GM21367 (cell line): ENCODE measurements around the gene TMEM92.
"Not testable (repeated sequence)": the region's sequence is repeated elsewhere in the genome, so short reads cannot be mapped to it uniquely, and the experiment has no call there.

Experiments used
- ATAC-seq: cut with Tn5 transposase; IDR thresholded peaks from one replicate; pipeline ENCODE4 v1.9.1; 2021; ENCODE audit not compliant: unreplicated experiment

The TMEM92 gene

DNA sequence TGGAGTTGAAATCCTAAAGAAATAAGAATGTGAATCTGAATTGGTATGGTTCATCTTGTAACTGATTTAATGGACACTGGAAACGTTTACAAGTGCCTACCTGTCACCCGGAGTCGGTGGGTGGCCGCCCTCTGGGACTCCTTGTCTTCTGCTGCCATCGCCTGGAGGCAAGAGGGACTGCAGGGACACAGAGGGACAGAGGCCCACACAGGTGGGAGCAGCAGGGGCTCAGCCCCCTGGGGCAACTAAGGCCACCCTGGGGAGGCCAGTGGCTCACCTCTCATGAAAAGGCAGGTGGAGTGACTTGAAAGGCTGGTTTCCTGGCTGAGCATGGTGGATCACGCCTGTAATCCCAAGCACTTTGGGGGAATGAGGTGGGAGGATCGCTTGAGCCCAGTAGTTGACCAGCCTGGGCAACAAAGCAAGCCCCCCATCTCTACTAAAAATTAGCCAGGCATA, 23.2 kb downstream of the TMEM92 start:
- no peak for ATAC-seq

DNA sequence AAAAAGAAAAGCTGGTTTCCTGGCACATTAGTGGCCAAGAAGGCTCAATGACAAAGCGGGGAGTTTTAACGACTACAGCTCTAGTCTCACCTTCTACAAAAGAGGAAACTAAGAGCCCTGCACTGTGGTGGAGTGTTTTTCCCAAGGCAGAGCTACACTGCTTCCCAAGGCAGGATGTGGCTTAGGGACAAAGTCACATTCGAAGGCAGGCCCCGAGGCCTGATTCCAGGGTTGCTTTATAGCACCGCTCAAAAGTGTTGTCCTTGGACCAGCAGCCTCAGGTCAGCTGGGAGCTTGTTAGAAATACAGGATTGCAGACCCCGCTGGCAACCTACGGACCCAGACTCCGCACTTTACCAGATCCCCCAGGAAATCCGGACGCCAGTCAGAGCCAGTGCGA, 23.8 kb downstream of the TMEM92 start:
- no peak for ATAC-seq

DNA sequence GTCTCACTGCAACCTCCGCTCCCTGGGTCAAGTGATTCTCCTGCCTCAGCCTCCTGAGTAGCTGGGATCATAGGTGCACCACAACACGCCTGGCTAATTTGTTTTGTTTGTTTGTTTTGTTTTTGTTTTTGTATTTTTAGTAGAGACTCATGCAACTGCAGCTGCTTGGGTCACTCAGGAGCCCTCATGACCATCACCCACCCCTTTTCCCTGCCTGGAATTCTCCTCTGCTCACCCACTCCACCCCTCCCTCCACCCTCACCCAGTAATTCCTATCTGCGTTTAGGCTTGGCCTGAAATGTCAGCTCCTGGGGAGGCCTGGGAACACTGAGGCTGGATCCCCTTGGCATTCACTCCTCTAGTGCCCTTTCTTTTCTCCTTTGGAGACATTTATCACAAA, 25.5 kb downstream of the TMEM92 start:
- no peak for ATAC-seq

DNA sequence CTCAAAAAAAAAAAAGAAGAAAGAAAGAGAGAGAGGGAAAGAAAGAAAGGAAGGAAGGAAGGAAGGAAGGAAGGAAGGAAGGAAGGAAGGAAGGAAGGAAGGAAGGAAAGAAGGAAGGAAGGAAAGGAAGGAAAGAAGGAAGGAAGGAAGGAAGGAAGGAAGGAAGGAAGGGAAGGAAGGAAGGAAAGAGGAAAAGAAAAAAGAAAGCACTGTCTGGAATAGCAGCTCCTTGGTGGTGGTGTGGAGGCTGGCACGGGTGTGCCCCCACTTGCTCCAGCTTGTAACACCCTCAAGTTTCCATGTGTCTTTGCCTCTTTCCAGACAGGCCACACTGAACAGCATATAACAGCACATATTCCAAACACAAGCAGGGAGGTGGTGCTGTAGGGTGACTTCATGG, 26.6 kb downstream of the TMEM92 start:
- not testable (repeated sequence) for ATAC-seq

DNA sequence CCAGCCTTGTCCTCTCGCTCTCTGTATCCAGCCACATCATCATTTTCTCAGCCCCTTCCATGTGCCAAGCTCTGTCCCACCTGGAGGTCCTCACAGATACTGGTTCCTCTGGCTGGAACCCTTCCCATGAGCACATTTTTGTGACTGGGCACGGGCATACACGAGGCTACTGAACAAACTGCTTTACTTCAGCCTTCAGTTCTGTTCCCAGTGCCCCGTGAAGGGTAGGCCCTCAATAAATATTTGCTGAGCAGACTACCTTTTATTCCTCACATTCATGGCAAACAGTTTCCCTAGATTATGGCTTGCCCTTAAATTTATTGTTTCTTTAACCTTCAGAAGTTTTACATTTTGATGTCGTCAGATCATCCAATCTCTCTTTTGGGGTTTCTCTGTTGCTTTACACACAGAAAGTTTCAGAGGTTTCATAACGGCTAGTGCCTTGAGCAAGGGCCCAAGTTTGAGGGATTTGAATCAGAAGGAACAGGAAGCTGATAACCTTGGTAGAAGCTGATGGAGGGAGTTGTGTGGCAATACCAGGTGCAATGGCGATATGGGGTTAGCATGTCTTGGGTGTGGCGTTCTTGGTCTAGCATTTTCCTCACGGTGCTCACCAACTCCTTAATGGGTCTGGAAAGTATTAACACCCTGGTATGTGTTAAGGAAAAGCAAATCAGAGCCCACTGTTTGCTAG, 27.8 kb downstream of the TMEM92 start:
- ATAC-seq = no peak

DNA sequence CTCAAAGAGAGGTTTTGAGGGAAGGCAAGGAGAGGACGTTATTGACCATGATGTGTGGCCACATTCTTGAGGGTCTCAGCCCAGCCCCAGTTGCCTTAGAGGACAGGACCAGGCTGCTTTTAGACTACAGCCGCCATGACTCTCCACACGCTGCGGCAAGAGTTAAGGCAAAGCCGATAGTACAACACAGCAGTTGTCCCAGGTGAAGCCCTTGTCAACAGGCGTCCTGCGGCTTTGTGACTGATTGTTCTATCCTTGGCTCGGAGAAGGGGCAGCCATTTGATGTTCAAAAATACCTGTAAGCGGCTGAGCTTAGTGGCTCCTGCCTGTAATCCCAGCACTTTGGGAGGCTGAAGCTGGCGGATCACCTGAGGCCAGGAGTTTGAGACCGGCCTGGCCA, 28.8 kb downstream of the TMEM92 start:
- no peak for ATAC-seq

DNA sequence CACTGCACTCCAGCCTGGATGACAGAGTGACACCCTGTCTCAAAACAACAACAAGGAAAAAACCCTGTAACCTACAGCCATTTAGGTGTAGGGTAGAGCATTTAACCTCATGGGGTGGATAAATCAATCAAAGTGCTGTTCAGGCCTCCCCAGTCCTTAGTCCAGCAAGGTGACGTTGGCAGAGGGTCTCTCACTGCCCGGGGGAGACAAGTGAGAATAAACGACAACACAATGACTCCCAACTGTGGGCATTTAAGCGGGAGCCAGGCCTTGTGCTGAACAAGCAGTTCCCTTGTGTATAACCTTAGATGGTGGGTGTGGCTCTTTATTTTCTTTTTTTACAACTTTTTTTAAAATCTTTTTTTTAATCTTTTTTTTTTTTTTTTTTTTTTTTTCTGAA, 29.3 kb downstream of the TMEM92 start:
- no peak for ATAC-seq

DNA sequence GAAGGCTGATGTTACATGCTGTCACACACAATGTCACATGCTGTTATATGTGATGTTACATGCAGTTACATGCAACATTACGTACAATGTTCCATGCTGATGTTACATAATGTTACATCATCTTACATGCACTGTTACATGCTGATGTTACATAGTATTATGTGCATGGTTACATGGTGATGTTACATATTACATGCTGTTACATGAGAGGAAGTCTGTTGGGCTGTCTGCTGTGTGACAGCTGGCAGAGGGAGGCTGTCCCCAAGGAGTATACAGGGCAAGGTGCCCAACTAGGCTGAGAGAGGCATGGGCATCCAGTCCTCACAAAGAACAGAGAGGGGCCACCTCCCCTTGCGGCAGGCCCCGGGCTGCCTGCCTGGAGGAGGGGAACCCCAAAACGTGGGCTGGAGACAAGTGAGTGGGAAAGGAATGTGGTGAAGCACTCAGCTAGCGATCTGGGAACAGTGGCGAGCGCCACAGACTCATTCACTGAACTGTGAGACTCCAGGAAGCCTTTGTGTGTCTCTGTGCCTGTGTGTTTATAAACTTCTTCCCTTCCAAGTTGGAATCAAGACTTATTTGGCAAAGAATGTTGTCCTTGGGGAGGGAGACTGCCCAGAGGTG, 30.6 kb downstream of the TMEM92 start:
- no peak for ATAC-seq

DNA sequence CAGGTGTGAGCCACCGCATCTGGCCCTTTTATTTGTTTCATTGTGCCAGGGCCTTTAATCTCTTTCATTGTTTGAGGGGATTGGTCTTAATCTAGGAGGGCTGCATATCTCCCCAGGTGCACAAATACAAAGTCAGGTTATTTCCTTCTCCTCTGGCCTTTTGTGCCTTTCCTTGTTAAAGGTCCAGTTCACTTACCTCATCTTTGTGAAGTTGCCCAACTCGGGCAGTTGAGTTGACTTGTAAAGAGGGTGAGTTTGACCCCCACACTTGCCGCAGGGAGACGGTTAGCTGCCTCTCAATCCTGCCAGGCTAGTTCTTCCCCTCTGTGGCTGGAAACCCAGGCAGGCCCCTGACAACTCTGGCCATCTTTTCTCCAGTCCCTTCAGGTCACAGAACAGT, 33.4 kb downstream of the TMEM92 start:
- no peak for ATAC-seq

DNA sequence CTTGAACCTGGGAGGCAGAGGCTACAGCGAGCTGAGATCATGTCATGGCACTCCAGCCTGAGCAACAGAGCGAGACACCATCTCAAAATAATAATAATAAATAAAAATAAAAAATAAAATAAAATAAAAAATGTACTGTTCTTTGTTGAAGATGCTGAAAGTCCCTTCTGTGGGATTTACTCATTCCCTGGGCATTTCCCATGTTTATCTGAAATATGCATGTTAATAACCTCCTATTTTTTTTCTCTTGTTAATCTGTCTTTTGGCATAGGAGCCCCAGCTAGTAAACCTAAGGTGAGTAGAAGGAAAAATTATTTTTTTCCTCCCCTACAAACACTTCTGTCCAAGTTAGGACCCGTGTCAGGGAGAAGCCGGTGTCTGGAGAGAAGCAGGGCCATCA, 34.4 kb downstream of the TMEM92 start:
- ATAC-seq = no peak

DNA sequence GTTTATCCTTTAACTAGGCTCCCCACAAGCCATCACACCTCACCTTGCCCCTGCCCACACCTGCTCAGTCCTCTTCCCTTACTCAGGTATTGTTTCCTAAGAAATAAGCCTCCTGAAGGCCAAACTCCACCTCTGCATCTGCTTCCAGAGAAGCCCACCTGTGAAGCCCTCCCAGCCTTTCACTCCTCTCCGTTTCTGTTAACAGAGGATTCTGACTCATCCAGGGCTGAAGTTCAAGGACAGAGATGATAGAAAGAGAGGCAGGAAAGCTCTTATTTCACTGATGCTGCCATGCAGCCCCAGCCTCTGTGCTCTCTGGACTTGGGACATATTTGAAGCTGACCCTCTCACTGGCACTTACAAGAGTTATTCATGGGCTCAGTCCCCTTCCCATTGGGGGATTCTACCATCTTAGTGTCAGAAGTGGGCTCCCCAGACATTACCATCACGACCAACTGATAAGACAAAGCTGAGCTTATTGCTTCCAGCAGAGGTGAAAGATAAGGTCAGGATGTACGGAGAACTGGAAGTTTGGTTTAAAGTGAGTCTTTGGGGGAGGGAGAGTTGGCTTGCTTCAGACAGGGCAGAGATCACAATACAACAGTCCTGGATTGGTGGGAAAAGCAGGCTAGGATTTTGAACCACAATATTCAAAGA, 36.3 kb downstream of the TMEM92 start:
- ATAC-seq = no peak

DNA sequence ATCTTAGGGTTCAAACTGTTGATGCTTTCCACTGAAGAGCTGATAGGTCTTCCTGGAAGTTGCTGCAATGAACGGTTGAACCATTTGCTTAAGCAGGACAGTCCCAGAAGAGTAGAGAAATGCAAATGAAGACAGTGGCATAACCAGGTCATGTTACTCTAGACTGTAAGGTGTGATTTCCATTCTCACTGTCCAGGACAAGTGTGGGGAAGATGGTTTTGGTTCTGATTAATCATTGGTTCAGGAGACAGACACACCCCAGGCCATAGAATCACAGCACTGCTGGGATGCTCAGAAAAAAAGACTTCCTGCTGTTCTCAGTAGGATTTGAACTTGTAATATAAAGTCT, 36.8 kb downstream of the TMEM92 start:
- peak; percentile 53 for ATAC-seq

DNA sequence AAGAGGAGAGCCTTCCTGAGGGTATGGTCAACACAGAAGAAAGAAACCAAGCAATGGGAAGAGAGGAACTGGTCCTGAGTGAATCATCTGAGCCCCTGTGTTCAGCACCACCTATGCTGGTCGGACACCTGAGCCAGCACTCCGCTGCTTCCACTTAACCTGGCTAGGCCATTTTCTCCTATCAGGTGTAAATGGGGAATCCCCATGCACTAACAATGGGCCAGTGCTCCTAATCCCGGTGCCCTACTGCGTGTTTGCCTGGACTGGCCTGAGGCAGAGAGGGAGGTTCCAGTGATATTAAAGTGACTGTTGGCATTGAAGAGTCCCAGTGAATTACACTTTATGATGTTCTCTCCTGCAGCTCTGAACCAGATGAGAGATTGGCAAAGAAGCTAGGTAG, 37.2 kb downstream of the TMEM92 start:
- no peak for ATAC-seq

DNA sequence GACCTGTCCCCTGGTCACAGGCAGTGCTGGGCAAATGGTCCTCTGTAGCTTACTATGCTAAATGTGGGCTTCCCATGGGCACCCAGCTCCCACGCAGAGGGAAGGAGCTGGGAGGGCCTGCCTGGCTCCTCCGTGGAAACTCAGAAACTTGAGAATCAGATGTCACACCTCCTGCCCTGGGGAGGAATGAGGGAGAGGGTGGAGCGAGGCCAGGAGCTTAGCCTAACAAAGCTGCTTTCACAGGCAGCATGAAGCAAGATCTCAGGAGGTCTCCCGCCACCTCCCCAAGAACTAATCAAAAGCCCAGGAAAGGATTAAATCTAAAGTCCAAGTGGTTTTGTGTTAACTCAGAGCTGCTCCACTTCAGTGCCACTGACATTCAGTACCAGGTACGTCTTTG, 38.0 kb downstream of the TMEM92 start:
- ATAC-seq = no peak

DNA sequence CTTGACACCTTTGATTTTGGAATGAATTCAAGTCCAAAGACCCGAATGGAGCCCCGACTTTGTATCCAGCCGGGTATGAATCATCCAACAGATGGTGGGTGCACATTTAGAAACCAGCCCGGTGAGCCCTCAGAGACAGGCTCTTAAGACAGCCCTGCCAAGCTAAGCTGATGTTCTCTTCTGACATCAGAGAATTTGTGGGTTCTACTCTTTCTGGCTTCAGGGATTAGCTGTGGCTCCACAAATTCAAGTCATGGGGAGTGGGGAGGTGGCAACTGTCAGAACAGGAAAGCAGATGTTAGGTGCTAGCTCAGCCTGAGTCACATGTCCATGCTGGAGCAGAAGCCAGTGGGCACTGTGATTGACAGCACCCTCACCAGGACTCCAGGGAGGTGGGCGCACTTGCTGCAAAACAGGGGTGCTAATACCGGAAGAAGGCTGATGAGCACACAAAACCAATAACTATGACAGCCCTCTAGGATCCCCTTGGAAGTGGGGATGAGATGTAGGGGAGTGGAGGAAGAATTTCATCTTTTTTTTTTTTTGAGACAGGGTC, 40.3 kb downstream of the TMEM92 start:
- no peak for ATAC-seq

DNA sequence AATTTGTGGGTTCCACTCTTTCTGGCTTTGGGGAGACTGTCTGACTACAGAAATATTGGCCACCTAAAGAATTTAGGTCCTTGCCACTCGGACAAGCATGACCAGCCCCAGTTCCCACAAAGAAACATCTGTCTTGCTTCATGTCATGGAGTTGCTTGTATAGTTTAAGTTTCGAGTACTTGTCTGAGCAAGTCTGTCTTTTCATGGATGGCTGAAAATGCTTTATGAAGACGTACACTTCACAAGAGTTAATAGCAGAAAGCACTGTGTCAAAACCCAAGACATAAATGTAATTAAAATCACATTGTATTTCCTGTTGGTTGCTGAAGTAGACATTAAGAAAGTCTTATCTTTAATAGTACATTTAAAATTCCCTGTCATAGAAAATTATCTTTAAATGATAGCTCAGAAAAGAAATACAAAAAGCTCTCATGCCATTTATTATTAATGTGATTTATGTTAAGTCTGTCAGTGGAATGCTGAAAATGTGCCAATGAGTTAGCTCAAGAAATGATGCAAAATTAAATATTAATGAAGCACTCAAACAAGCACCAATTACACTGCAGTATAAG, 41.8 kb downstream of the TMEM92 start:
- no peak for ATAC-seq

DNA sequence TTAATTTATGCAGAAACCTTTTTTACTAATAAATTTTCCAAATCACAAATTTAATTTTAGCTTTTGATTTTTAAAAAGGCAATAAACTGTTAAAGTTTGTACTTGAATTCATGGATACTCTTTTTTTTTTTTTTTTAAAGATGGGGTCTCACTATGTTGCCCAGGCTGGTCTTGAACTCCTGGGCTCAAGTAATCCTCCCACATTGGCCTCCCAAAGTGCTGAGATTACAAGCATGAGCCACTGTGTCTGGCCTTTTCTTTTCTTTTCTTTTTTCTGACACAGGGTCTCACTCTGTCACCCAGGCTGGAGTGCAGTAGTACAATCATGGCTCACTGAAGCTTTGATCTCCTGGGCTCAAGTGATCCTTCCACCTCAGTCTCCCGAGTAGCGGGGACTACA, 42.4 kb downstream of the TMEM92 start:
- ATAC-seq = not testable (repeated sequence)

DNA sequence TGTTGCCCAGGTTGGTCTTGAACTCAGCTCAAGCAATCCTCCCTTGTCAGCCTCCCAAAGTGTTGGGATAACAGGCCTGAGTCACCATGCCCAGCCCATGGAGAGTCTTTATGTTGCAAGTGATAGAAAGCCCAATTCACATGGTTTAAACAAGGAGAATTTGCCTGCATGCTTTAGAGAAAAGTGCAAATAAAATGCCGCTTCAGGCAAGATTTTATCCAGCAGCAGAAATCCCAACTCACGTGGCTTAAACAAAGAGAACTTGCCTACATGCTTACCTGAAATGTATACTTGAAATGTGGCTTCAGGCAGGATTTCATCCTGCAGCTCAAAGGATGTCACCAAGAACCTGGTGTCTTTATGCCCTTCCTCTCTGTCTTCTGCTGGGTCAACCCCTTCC, 42.9 kb downstream of the TMEM92 start:
- no peak for ATAC-seq

DNA sequence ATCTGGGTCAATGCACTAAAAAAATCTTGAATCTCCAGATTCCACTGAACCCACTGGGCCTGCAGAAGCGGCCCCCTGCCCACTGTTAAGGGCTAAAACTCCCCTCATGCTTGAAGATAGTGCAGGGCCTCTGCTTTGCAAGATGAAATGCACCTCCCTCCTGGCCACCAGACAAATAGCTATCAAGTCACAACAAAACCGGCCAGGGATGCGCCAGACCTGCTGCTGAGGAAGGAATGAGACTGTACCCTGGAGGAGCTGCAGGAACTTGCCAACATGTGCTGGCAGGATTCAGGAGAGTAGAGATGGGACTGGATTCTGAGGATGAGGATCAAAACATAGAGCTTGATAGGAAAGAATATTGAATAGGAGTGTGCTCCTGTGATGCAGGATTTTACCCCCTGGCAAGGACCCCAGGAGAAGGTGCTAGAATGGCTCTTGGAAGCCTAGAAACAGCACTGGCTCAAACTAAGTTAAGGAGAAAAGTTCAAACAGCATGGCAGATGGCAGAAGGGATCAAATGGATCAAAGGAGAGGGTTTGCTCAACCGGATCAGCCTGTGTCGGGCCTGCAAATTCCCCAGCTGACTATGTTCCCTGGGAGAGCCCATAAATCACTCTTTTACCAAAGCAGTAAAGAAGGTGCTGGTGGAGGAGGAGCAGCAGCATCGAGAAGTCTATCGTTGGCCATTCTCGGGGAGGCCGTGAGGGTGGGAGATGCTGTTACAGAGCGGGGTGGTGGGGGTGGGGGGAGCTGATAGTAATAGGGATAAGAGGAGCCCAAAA, 44.4 kb downstream of the TMEM92 start:
- no peak for ATAC-seq

DNA sequence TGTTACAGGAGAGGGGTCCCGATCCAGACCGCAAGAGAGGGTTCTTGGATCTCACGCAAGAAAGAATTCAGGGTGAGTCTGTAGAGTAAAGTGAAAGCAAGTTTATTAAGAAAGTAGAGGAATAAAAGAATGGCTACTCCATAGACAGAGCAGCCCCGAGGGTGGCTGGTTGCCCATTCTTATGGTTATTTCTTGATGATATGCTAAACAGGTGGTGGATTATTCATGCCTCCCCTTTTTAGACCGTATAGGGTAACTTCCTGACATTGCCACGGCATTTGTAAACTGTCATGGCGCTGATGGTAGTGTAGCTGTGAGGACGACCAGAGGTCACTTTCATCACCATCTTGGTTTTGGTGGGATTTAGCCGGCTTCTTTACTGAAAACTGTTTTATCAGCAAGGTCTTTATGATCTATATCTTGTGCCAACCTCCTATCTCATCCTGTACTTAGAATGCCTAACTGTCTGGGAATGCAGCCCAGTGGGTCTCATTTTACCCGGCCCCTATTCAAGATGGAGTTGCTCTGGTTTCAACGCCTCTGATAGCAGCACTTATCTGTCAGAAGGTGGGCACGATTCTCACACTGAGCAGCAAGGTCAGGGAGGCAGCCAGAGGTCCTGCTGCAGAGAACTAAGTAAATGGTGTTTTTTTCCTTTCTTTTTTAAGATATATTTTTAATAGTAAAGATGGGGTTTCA, 45.2 kb downstream of the TMEM92 start:
- ATAC-seq = no peak
